Fibroblast of villous mesenchyme (primary cell): Measurements from ENCODE around the gene DNAJC17. TPM values are rescaled to one million over a fixed set of nuclear protein-coding genes. Genes with fewer than 3 reads are reported as not detected.

Experiments used
- DNase-seq: peaks from one replicate; pipeline ENCODE4 v3.0.0-alpha.2; 2010; ENCODE audit warnings: low read depth
- H3K4me3 ChIP-seq: 2 replicates; pipeline ENCODE4 v1.5.1; 2011; ENCODE audit warnings: low read depth, mild to moderate bottlenecking, low read length
- total RNA-seq: library from RNA; depleted of rRNA; stranded (reverse); fragments of >200 nt; gene quantifications from 2 replicates; pipeline ENCODE4 v1.2.3, GENCODE V29; 2012
- TF ChIP-seq, protein P1 (sequence below): IDR thresholded peaks from 2 replicates; pipeline ENCODE4 v1.5.1; 2012; ENCODE audit warnings: low read depth, mild to moderate bottlenecking, low read length; ENCODE audit not compliant: insufficient read depth

DNAJC17 gene
- total RNA-seq, 1 donor: 30.7 TPM

DNA sequence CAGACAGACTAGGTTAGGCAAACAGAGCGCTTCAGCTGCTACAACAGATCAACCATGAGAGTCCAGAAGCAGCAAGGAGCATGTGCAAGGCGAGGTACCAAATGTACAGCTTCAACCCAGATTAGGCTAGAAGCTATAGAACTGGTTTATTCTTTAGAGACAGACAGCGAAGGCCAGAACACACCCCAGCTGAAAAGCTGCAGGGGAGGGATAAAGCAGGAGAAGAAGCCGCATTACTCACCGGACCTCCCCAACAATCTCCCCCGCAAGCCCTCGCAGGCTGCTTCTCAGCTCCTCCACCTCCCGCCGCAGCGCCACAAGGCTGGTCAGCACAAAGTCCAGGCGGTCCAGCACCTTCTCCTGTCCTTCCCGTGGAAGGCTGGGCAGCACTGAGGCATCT lies 55.5 kb downstream of the DNAJC17 start:
- no peak for DNase-seq
- TF ChIP-seq, protein P1, sequence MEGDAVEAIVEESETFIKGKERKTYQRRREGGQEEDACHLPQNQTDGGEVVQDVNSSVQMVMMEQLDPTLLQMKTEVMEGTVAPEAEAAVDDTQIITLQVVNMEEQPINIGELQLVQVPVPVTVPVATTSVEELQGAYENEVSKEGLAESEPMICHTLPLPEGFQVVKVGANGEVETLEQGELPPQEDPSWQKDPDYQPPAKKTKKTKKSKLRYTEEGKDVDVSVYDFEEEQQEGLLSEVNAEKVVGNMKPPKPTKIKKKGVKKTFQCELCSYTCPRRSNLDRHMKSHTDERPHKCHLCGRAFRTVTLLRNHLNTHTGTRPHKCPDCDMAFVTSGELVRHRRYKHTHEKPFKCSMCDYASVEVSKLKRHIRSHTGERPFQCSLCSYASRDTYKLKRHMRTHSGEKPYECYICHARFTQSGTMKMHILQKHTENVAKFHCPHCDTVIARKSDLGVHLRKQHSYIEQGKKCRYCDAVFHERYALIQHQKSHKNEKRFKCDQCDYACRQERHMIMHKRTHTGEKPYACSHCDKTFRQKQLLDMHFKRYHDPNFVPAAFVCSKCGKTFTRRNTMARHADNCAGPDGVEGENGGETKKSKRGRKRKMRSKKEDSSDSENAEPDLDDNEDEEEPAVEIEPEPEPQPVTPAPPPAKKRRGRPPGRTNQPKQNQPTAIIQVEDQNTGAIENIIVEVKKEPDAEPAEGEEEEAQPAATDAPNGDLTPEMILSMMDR: no peak
- H3K4me3 ChIP-seq: no peak overlapping the region

- DNase-seq: no peak
- TF ChIP-seq, protein P1: no peak
- H3K4me3 ChIP-seq: no peak overlapping the region
Measured at GRCh38 chr15:40750885-40751284, 56.4 kb downstream of the DNAJC17 start.

DNA sequence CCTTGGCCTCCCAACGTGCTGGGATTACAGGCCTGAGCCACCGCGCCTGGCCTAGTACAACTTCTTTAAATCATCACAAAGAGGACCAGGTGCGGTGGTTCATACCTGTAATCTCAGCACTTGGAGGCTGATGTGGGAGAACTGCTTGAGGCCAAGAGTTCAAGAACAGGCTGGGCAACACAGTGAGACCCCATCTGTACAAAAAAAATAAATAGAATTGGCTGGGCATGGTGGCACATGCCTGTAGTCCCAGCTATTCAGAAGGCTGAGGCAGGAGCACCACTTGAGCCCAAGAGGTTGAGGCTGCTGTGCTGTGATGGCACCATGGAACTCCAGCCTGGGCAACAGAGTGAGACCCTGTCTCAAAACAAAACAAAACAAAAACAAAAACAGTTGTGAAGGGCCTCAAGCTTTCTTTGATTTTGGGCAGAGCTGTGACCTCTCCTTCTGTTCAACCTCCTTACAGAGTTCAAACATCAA lies 58.1 kb downstream of the DNAJC17 start:
- TF ChIP-seq, protein P1: no peak
- no peak for DNase-seq
- H3K4me3 ChIP-seq: no peak overlapping the region

- TF ChIP-seq, protein P1: no peak
- no peak for DNase-seq
- H3K4me3 ChIP-seq: no peak overlapping the region
Measured at GRCh38 chr15:40747685-40748631, 59.3 kb downstream of the DNAJC17 start.

DNA sequence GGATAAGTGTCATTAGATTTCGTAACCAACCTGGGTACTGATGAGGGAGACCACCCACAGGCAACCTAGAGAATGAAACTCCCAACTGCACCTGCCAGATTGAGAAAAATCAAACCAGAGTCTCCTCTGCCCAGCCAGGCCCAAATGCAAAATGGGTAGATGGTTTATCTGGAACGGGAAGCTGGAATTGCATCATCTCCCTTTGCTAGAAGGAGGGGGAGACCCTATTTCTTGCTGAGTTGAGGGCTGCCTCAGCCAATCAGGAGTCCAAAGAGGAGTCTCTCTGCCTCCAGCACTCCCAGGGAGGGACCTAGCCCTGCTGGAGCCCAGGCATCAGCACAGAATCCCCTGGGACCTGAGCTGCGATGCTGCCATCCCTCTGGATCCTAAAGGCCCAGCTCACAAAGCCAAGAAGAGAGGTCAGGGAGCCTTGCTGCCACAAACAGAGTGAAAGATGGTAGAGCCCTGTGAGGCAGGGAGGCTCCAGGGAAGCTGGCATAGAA lies 60.3 kb downstream of the DNAJC17 start:
- TF ChIP-seq, protein P1: no peak
- peak; percentile 82 for DNase-seq
- H3K4me3 ChIP-seq: no peak overlapping the region

DNA sequence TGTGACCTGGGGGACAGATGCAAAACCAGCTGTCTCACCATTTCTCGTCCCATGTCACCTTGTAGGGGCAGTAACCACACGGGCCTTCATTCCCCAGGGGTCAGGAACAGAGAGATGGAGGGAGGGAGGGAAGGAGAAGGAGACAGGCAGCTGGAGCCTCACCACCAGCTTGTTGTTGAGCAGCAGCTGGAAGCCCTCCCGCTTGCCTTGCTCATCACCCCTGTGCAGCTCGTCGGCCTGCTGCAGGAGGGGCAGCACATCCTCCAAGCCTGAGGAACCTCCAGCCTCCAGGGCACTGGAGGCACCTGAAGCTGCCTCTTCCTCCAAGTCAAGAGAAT lies 62.5 kb downstream of the DNAJC17 start:
- H3K4me3 ChIP-seq: no peak overlapping the region
- TF ChIP-seq, protein P1: no peak
- no peak for DNase-seq
